GM21723 (cell line): ENCODE measurements around the gene CALU.

ENCODE experiments used
- ATAC-seq: cut with Tn5 transposase; IDR thresholded peaks from one replicate; pipeline ENCODE4 v1.9.1; 2021; ENCODE audit warnings: mild to moderate bottlenecking, moderate library complexity; ENCODE audit not compliant: unreplicated experiment

CALU gene

GRCh38 chr7:128739048-128739962, at the start of gene CALU:
CALU (plus strand) TSS chr7:128739359; CDS start chr7:128748584, 9,225 bp downstream.
- ATAC-seq: peak; percentile 99

- ATAC-seq: no peak
These were observed 47.9 kb upstream of the CALU start for GRCh38 chr7:128691227-128691626.

- ATAC-seq: no peak
These were observed 46.4 kb upstream of the CALU start for GRCh38 chr7:128692623-128693270.

GRCh38 chr7:128693373-128694015, 45.7 kb upstream of the CALU start:
- no peak for ATAC-seq

- no peak for ATAC-seq
These were observed 44.4 kb upstream of the CALU start for GRCh38 chr7:128694738-128695137.

- ATAC-seq: no peak
These were observed 41.8 kb upstream of the CALU start for GRCh38 chr7:128697302-128697905.

GRCh38 chr7:128699196-128699712, 39.9 kb upstream of the CALU start:
- ATAC-seq: no peak

- no peak for ATAC-seq
These were observed 39.3 kb upstream of the CALU start for GRCh38 chr7:128699895-128700294.

- no peak for ATAC-seq
These were observed 37.9 kb upstream of the CALU start for GRCh38 chr7:128701062-128701785.

- no peak for ATAC-seq
These were observed 35.4 kb upstream of the CALU start for GRCh38 chr7:128703609-128704241.

- no peak for ATAC-seq
These were observed 33.2 kb upstream of the CALU start for GRCh38 chr7:128705891-128706333.

GRCh38 chr7:128707752-128708151, 31.4 kb upstream of the CALU start:
- no peak for ATAC-seq

- no peak for ATAC-seq
These were observed 30.9 kb upstream of the CALU start for GRCh38 chr7:128708235-128708634.

- ATAC-seq: no peak
These were observed 30.3 kb upstream of the CALU start for GRCh38 chr7:128708824-128709223.

- no peak for ATAC-seq
These were observed 28.7 kb upstream of the CALU start for GRCh38 chr7:128710481-128710880.

GRCh38 chr7:128713794-128714193, 25.4 kb upstream of the CALU start:
- no peak for ATAC-seq

GRCh38 chr7:128714701-128715495, 24.3 kb upstream of the CALU start:
- ATAC-seq: no peak

- no peak for ATAC-seq
These were observed 20.1 kb upstream of the CALU start for GRCh38 chr7:128718967-128719642.
